ENCODE measurements around the gene CST2. TPM values are rescaled to one million over a fixed set of nuclear protein-coding genes. Genes with fewer than 3 reads are reported as not detected.
"Not testable (repeated sequence)": the region's sequence is repeated elsewhere in the genome, so short reads cannot be mapped to it uniquely, and the experiment has no call there.

Gene CST2
- total and polyA plus RNA-seq, 4 donors = not detected

DNA sequence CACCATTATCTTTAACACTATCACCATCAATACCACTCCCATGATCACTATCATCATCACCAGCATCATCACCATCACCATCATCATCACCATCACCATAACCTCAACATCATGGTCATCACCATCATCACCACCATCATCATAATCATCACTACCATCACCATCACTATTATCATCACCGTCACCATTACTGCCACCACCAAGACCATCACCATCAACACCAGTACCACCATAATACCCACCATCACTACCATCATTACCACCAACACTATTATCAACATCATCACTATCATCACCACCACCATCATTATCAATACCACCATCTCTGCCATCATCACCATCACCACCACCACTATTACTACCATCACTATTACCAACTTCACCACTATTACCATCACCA, 43.1 kb downstream of the CST2 start:
- no peak overlapping the region for H3K9ac ChIP-seq (ENCODE audit: low read depth in 1 of 2, low read length in 2 of 2)
- no peak overlapping the region for H3K27ac ChIP-seq (ENCODE audit: low read depth in 1 of 2, low read length in 2 of 2)
- WGBS = 91% methylated on average over 1 of the region's 1 CpG
- no peak overlapping the region for H3K4me3 ChIP-seq (ENCODE audit: low read depth in 1 of 3, low read length in 3 of 3)
- H3K4me1 ChIP-seq (ENCODE audit: control insufficient read depth in 4 of 4, insufficient read depth in 4 of 4, low read length in 3 of 4) = no peaks in the 10 kb centered on the region
- H3K9me3 ChIP-seq (ENCODE audit: control insufficient read depth in 4 of 4, low read length in 3 of 4) = no peaks in the 10 kb centered on the region
- no peaks in the 10 kb centered on the region for H3K36me3 ChIP-seq (ENCODE audit: control insufficient read depth in 4 of 4, insufficient read depth in 3 of 4, low read depth in 1 of 4, low read length in 3 of 4)
- TF ChIP-seq FOXA1 (IDR thresholded peaks at IDR 0.05) (no peak), REST (IDR thresholded peaks at IDR 0.05) (no peak), HNF4A (conservative IDR thresholded peaks at IDR 0.05) (no peak), EGR1 (IDR thresholded peaks at IDR 0.05; ENCODE audit: low read depth in 2 of 2) (no peak), ATF3 (IDR thresholded peaks at IDR 0.05) (no peak), NR2F2 (IDR thresholded peaks at IDR 0.05) (no peak), SP1 (IDR thresholded peaks at IDR 0.05) (no peak), JUND (IDR thresholded peaks at IDR 0.05) (no peak), GABPA (IDR thresholded peaks at IDR 0.05 in 1 of 2, conservative IDR thresholded peaks at IDR 0.05 in 1 of 2) (no peak), HNF4G (IDR thresholded peaks at IDR 0.05) (no peak)
- no peak for DNase-seq (ENCODE audit: low spot score)
- H3K27me3 ChIP-seq (ENCODE audit: control insufficient read depth in 4 of 4, insufficient read depth in 4 of 4, low read length in 3 of 4) = peaks cover 0 to 3% (median 1%) of the 10 kb centered on the region in 4 donors

GRCh38 chr20:23782366-23782983, 44.1 kb downstream of the CST2 start:
- H3K4me1 ChIP-seq (ENCODE audit: control insufficient read depth in 4 of 4, insufficient read depth in 4 of 4, low read length in 3 of 4) = no peaks in the 10 kb centered on the region
- H3K27ac ChIP-seq (ENCODE audit: low read depth in 1 of 2, low read length in 2 of 2) = no peak overlapping the region
- WGBS = 59% methylated on average over 8 of the region's 8 CpGs
- peaks cover 0 to 3% (median 1%) of the 10 kb centered on the region in 4 donors for H3K27me3 ChIP-seq (ENCODE audit: control insufficient read depth in 4 of 4, insufficient read depth in 4 of 4, low read length in 3 of 4)
- no peak for DNase-seq (ENCODE audit: low spot score)
- TF ChIP-seq, protein P1, sequence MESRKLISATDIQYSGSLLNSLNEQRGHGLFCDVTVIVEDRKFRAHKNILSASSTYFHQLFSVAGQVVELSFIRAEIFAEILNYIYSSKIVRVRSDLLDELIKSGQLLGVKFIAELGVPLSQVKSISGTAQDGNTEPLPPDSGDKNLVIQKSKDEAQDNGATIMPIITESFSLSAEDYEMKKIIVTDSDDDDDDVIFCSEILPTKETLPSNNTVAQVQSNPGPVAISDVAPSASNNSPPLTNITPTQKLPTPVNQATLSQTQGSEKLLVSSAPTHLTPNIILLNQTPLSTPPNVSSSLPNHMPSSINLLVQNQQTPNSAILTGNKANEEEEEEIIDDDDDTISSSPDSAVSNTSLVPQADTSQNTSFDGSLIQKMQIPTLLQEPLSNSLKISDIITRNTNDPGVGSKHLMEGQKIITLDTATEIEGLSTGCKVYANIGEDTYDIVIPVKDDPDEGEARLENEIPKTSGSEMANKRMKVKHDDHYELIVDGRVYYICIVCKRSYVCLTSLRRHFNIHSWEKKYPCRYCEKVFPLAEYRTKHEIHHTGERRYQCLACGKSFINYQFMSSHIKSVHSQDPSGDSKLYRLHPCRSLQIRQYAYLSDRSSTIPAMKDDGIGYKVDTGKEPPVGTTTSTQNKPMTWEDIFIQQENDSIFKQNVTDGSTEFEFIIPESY (IDR thresholded peaks at IDR 0.05) = no peak
- TF ChIP-seq REST (IDR thresholded peaks at IDR 0.05) = no peak
- TF ChIP-seq RAD21 (IDR thresholded peaks at IDR 0.05) = peak; percentile 59 to 74
- TF ChIP-seq YY1 (IDR thresholded peaks at IDR 0.05) = no peak
- no peak for TF ChIP-seq RXRA (IDR thresholded peaks at IDR 0.05)
- TF ChIP-seq ATF3 (IDR thresholded peaks at IDR 0.05) = no peak
- TF ChIP-seq SP1 (IDR thresholded peaks at IDR 0.05) = no peak
- TF ChIP-seq, protein P2, sequence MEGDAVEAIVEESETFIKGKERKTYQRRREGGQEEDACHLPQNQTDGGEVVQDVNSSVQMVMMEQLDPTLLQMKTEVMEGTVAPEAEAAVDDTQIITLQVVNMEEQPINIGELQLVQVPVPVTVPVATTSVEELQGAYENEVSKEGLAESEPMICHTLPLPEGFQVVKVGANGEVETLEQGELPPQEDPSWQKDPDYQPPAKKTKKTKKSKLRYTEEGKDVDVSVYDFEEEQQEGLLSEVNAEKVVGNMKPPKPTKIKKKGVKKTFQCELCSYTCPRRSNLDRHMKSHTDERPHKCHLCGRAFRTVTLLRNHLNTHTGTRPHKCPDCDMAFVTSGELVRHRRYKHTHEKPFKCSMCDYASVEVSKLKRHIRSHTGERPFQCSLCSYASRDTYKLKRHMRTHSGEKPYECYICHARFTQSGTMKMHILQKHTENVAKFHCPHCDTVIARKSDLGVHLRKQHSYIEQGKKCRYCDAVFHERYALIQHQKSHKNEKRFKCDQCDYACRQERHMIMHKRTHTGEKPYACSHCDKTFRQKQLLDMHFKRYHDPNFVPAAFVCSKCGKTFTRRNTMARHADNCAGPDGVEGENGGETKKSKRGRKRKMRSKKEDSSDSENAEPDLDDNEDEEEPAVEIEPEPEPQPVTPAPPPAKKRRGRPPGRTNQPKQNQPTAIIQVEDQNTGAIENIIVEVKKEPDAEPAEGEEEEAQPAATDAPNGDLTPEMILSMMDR (IDR thresholded peaks at IDR 0.05; ENCODE audit: low read depth, low read length, missing input control) = peak; percentile 51
- TF ChIP-seq GABPA (IDR thresholded peaks at IDR 0.05 in 1 of 2, conservative IDR thresholded peaks at IDR 0.05 in 1 of 2) = no peak
- H3K36me3 ChIP-seq (ENCODE audit: control insufficient read depth in 4 of 4, insufficient read depth in 3 of 4, low read depth in 1 of 4, low read length in 3 of 4) = no peaks in the 10 kb centered on the region
- H3K4me3 ChIP-seq (ENCODE audit: low read depth in 1 of 3, low read length in 3 of 3) = no peak overlapping the region
- no peaks in the 10 kb centered on the region for H3K9me3 ChIP-seq (ENCODE audit: control insufficient read depth in 4 of 4, low read length in 3 of 4)
- no peak overlapping the region for H3K9ac ChIP-seq (ENCODE audit: low read depth in 1 of 2, low read length in 2 of 2)

DNA sequence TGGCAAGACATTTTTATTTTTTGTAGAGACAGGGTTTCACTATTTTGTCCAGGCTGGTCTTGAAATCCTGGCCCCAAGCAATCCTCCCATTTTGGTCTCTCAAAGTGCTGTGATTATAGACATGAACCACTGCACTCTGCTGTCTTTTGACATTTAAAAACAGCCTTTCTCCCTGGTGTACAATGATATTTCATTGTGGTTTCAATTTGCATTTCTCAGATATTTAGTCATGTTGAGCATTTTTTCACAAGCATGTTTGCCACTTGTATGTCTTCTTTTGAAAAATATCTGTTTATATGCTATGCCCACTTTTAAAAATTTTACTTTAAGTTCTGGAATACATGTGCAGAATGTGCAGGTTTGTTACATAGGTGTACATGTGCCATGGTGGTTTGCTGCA, 47.9 kb downstream of the CST2 start:
- not testable (repeated sequence) for H3K27ac ChIP-seq (ENCODE audit: low read depth in 1 of 2, low read length in 2 of 2); DNase-seq (ENCODE audit: low spot score); H3K36me3 ChIP-seq (ENCODE audit: control insufficient read depth in 4 of 4, insufficient read depth in 3 of 4, low read depth in 1 of 4, low read length in 3 of 4); H3K9me3 ChIP-seq (ENCODE audit: control insufficient read depth in 4 of 4, low read length in 3 of 4); H3K9ac ChIP-seq (ENCODE audit: low read depth in 1 of 2, low read length in 2 of 2); H3K4me3 ChIP-seq (ENCODE audit: low read depth in 1 of 3, low read length in 3 of 3); H3K4me1 ChIP-seq (ENCODE audit: control insufficient read depth in 4 of 4, insufficient read depth in 4 of 4, low read length in 3 of 4); H3K27me3 ChIP-seq (ENCODE audit: control insufficient read depth in 4 of 4, insufficient read depth in 4 of 4, low read length in 3 of 4)
